HG03139 (cell line): Measurements from ENCODE around the gene POLR2J2.
"Not testable (repeated sequence)": the region's sequence is repeated elsewhere in the genome, so short reads cannot be mapped to it uniquely, and the experiment has no call there.

Experiments
- ATAC-seq: cut with Tn5 transposase; IDR thresholded peaks from one replicate; pipeline ENCODE4 v1.9.1; 2021; ENCODE audit not compliant: unreplicated experiment

Gene POLR2J2

DNA sequence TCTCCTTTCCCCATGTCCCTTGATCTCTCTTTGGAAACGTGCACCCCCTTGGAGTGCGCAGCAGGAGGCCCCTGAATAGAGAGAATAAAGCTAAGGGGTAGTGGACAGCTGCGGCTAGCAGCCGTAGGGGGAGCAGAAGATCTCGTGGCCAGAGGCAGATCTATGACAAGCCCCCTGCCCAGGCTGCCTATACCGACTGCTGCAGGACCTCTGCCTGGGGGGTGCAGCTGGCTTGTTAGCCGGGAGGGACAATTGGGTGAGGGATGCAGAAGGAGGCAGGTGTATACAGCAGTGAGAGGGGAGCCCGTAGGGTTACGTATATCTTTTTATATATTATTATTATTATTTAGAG, 469 bp upstream of the POLR2J2 start:
- peak; percentile 22 for ATAC-seq

DNA sequence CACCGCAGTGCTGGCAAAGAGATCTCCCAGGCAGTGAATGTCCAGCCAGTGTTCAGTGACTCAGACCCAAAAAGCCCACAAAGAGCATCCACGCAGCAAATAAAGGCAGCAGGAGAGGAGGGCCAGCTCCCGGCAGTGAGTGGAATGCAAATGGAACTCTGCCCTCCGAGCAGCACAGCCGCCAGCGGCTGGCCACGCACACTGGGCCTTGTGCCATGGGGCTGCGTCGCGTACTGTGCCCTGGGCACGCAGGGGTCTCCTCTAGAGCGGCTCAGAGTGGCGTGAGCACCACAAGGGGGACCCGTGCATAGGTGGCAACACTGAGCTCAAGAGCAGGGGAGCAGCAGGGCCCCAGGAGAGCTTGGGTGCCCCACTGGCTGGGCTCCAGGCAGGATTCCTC, 3.9 kb downstream of the POLR2J2 start:
- not testable (repeated sequence) for ATAC-seq

DNA sequence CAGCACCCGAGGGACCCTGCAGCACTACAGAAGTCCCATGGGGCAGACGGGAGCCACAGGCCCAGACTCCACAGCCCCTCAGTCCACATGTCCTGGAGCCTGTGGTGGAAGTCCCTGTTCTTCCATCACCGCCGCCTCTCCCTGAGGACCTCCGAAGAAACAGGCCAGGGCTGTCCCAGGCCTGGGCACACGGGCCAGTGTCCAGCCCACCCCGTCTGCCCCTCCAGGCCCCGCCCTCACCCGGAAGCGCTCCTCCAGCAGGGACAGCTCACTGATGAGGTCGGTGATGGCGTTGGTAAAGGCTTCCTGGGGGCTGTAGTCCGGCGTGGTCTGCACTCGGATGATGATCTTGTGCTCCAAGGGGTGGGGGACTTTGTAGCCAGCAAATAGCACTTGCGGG, 4.6 kb downstream of the POLR2J2 start:
- ATAC-seq = not testable (repeated sequence)

DNA sequence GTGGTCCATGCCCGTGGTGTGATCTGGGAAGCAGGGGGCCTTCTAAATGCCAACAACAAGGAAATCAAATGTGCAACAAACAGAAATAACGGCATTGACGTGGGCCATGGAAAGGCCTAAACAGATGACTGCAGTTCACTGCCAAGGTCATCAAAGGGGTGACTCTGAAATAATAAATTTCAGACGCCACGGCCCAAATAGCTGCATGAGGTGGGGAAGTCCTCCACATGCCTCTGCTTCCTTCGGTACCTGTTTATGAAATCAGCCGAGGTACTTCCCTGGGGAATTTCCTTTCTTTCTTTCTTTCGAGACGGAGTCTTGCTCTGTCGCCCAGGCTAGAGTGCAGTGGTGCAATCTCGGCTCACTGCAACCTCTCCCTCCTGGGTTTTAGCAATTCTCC, 6.7 kb downstream of the POLR2J2 start:
- not testable (repeated sequence) for ATAC-seq

DNA sequence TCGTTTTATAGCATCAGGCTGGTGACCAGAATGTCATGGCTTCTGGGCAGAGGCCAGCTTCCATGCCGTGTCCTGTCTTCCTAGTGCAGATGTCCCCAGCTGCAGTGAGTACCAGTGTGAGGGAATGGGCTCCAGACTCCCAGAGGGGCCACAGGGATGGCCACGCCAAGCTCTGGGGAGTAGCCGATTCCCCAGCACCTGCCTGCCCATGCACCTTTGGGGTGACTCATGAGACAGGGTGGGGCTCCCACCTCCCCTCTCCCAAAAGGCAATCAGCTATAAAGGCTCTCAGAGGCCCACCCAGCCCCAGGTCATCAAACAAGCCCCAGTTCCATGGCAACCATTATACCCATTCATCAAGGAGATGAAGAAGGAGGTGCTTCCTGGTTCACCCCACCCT, 21.5 kb downstream of the POLR2J2 start, which contains the start of gene SPDYE2B:
SPDYE2B (plus strand) TSS at position 396 of the 400 bp plus-strand sequence. CDS start 2,030 bp downstream, outside the sequence.
- not testable (repeated sequence) for ATAC-seq

DNA sequence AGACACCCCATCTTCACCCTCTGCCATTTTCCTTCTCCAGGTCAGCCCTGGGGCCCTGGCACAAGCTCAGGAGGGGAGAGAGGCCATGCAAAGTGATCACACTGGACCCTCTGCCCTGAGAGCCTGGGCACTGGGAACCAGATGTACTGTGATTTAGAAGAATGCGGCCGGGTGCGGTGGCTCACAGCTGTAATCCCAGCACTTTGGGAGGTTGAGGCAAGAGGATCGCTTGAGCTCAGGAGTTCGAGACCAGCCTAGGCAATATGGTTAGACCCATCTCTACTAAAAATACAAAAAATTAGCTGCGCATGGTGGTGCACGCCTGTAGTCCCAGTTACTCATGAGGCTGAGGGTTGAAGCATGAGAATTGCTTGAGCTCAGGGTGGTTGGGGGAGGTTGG, 23.6 kb downstream of the POLR2J2 start:
- not testable (repeated sequence) for ATAC-seq

DNA sequence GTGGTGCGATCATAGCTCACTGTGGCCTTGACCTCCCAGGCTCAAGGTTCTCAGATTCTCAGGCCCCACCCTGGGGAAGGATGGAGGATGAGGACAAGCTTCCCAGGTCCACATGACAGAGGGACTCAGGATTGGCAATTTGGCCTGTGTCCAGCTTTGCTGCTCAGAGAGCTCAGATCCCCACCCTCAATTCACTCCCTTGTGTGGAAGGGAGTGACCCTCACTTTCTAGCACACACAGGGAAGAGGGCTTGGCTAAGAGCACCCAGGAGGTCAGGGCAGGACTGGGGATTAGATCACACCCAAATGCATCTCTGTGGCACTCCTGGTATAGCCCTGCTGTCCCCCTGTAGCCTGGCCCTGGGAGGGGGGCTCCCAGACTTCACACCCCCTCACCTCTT, 28.1 kb downstream of the POLR2J2 start:
- not testable (repeated sequence) for ATAC-seq

DNA sequence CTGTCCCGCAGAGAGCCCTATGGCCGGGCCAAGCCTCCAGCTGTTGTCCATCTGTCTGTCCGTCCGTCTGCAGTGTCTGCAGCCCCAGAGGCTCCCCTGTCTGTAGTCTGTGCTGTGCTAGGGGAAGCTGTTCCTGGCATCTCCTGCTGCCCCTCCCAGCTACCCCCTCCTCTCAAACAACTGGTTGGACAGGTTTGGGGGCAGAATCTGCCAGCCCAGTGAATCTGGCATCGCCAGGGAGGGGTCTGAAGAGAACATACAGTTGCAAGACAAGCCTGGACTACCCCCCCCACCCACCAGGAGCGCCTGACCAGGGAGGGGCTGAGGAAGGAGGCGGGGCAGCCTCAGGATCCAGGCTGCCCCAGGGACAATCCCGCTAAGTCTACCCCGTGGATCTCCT, 28.8 kb downstream of the POLR2J2 start, which contains the start of gene UPK3BL1:
UPK3BL1 (minus strand) TSS at position 101 of the 400 bp plus-strand sequence; CDS start at position 51, 50 bp downstream.
- ATAC-seq = not testable (repeated sequence)

DNA sequence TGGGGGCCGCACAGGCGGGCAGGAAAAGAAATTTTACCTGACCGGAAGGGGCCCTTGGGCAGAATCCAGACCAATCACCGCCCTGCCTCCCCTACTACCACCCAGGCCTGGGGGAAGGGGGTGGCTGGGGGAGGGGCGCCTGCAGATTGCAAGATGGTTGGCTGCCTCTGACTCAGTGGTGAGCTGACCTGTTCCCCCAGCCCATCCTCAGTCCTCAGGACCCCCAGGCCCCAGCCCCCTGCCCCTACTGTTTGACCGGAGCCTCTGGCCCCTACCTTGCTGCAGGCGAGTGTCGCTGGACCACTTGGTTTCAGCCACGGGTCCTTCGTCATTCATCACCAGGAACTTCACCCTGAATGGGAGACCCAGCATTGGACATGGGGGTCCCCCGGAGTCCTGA, 32.6 kb downstream of the POLR2J2 start:
- ATAC-seq = not testable (repeated sequence)

DNA sequence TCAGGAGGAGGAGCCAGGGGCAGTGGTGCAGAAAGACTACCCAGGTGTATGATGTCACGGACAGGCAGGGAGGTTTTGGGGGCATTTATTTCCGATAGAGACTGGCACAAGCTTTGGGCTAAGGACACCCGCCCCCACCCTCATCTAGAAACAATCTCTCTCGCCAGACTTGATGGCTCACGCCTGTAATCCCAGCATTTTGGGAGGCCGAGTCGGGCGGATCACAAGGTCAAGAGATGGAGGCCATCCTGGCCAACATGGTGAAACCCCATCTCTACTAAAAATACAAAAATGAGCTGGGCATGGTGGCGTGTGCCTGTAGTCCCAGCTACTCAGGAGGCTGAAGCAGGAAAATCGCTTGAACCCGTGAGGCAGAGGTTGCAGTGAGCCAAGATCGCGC, 34.5 kb downstream of the POLR2J2 start:
- not testable (repeated sequence) for ATAC-seq

DNA sequence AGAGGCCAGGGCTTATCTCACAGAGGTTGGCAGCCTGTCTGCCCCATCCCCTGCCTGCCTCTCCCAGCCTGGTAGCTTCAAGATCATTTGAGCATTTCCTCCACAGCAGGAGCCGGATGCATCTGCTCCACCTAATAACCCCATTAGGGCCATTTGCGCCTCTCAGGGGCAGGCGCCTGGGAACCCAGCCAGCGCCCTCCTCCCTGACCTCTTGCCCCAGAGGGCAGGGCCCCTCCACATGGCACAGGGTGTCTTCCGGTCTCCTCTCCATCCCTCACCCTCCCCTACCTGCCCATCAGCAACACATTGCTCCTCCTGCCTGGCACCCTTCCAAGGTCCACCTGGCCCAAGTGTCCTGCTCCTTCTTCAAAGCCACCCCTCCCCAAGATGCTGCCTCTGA, 36.1 kb downstream of the POLR2J2 start:
- not testable (repeated sequence) for ATAC-seq

DNA sequence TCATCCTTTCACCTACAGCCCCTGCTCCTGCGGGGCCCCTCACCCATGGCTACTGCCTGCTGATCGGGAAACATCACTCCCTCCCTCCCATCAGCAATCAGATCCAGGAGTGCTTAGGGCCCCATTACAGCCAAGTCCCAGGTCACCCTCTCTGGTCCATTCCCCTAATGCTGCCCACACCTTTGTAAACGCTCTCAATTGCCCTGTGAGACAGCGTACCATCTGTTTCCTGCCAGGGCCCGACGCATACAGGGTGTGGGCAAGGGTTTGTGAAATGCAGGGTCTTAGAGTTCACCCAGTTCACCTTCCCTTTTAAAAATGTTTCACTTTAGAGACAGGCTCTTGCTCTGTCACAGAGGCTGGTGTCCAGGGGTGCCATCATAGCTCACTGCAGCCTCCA, 37.2 kb downstream of the POLR2J2 start:
- not testable (repeated sequence) for ATAC-seq

DNA sequence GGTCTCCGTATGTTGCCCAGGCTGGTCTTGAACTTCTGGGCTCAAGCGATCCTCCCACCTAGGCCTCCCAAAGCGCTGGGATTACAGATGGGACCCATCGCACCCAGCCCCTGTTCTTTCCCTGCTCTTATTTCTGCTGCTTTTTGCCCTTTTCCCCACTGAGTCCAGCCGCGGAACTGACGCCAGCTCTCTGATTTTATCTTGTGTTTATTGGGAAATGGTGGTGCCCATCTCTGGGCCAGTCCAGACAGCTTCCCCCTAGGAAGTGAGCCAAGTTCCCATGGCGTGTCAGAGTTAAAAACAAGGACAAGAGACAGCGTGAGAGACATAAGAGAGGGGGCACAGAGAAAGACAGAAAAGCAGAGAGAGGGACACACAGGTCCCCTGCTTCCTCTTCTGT, 40.8 kb downstream of the POLR2J2 start:
- not testable (repeated sequence) for ATAC-seq

DNA sequence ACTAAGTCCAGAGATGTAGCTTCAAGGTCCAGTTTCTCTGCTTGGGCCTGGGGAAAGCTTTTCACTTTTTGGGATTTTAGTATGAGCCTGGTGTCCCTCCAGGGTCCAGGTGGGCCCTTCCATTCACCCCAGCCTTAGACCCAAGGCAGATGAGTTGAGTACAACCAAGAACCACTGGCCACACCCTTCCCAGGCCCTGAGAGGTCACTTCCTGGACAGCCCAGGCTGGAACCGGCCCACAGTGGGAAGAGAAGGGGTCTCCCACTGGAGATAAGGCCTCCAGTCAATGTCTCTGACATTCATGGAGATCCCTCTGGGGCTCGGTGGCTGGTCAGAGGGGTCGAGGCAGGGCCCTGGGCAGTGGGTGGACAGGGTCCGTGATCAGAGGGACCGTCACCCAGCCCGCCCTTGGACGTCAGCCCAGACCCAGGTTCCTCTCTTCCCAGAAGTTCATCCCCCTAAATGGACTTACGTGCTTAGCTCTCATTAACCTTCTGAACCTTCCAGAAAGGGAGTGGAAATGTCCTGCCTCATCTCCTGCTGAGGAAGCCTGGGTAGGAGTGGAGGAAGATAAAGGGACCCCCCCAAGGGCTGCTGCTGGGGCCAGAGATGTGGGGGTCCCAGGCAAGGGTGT, 44.1 kb downstream of the POLR2J2 start:
- not testable (repeated sequence) for ATAC-seq

DNA sequence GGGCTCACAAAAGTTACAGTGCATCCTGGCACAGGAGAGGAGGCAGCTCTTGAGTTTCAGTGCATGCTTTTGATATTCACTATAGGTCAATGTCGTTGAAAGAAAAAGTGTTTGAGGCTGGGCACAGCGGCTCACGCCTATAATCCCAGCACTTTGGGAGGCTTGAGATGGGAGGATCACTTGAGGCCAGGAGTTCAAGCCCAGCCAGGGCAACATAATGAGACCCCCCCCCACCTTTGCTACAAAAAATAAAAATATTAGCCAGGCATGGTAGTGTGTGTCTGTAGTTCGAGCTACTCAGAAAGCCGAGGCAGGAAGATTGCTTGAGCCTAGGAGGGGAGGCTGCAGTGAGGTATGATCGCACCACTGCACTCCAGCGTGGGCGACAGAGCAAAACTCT, 53.3 kb downstream of the POLR2J2 start:
- not testable (repeated sequence) for ATAC-seq

DNA sequence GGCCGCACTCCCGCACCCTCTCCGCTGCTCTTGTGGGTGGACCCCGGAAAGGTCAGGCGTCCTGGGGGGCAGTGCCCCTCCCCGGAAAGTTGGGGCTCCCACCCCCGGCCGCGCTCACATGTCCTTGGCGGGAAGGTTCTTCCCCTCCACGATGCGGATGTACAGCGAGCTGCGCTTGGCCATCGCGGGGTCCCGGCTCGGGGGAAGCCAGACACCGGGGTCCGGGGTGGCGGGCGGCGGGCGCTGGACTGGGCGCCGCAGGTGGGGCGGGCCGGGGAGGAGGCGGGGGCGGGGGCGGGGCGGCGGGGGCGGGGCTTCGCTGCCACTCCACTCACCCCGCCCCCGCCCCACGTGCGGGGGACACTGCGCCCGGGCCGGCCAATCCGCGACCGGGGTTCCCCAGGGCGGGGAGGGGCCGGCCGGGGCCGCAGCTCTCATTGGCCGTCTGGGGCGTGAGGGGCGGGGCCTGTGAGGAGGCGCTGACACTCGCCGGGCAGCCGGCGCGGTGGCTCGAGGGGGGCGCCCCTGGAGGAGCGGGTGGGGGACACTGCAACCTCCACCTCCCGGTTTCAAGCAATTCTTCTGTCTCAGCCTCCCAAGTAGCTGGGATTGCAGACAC, 54.8 kb downstream of the POLR2J2 start, which contains the start of gene RASA4:
RASA4 (minus strand) TSS at position 250 of the 619 bp plus-strand sequence; CDS start at position 183, 67 bp downstream.
- peak; percentile 69 for ATAC-seq
